Left ventricle myocardium inferior (tissue), 1 donor: ENCODE measurements around the gene PLEKHG3. TPM values are rescaled to one million over a fixed set of nuclear protein-coding genes. Genes with fewer than 3 reads are reported as not detected.

ENCODE experiments used
- DNase-seq: peaks from one replicate; pipeline ENCODE4 v3.0.0-alpha.2; 2020
- H3K27ac ChIP-seq: fragments of 200-600 bp; replicated peaks from 2 replicates; pipeline ENCODE4 v1.8.0; 2021
- H3K27me3 ChIP-seq: fragments of 200-600 bp; 2 replicates; pipeline ENCODE4 v1.8.0; 2021; ENCODE audit warnings: low read depth
- H3K36me3 ChIP-seq: fragments of 200-600 bp; 2 replicates; pipeline ENCODE4 v1.8.0; 2021
- H3K4me1 ChIP-seq: fragments of 200-600 bp; 2 replicates; pipeline ENCODE4 v1.8.0; 2021
- H3K4me3 ChIP-seq: fragments of 200-600 bp; 2 replicates; pipeline ENCODE4 v1.8.0; 2021; ENCODE audit warnings: mild to moderate bottlenecking, moderate library complexity
- H3K9me3 ChIP-seq: fragments of 200-600 bp; replicated peaks from 2 replicates; pipeline ENCODE4 v1.8.0; 2021
- intact Hi-C: fragments of 100-400 bp; cut with micrococcal nuclease; formaldehyde crosslinking; loops from one replicate; pipeline ENCODE4 v1.11.0; 2022
- total RNA-seq: library from RNA; stranded (reverse); fragmentation: NEBNext Ultra II Directional; extraction: Animal tissue kit (Norgen Biotek cat#: 25700); gene quantifications from one replicate; pipeline ENCODE4 v1.2.1, GENCODE V29; 2021
- TF ChIP-seq, protein P1 (sequence below): fragments of 200-600 bp; IDR thresholded peaks from 2 replicates; pipeline ENCODE4 v1.8.0; 2021; ENCODE audit warnings: antibody characterized with exemption, mild to moderate bottlenecking, borderline replicate concordance
- donor health status: DM: no; HTN: yes; CAD: no; lungs with severe emphysema.

Gene PLEKHG3
- total RNA-seq, 1 donor from 2014 or later, result 16.5 TPM

DNA sequence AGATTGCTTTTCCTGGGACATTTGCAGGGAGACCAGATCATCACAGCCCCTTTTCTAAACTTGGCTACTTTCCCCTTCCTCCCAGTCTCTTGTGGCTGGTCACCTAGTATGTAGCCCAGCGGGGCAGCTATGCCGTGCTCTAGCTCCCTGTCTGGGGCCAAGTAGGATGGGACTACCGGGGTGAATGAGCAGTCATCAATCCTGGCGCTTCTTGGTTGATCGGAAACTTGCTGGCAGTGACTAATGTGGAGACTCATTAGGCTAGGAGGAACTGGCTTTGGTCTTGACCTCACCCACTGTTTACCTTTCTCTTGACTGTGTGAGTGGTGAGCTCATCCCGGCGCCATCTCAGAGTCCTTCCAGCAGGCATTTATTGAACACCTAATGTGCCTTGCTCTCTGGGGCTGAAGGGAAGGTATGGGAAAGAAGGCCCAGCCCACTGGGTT lies 15.9 kb downstream of the PLEKHG3 start:
- no peak overlapping the region for H3K4me3 ChIP-seq
- H3K4me1 ChIP-seq, result peaks cover 96% of the 10 kb centered on the region
- TF ChIP-seq, protein P1, sequence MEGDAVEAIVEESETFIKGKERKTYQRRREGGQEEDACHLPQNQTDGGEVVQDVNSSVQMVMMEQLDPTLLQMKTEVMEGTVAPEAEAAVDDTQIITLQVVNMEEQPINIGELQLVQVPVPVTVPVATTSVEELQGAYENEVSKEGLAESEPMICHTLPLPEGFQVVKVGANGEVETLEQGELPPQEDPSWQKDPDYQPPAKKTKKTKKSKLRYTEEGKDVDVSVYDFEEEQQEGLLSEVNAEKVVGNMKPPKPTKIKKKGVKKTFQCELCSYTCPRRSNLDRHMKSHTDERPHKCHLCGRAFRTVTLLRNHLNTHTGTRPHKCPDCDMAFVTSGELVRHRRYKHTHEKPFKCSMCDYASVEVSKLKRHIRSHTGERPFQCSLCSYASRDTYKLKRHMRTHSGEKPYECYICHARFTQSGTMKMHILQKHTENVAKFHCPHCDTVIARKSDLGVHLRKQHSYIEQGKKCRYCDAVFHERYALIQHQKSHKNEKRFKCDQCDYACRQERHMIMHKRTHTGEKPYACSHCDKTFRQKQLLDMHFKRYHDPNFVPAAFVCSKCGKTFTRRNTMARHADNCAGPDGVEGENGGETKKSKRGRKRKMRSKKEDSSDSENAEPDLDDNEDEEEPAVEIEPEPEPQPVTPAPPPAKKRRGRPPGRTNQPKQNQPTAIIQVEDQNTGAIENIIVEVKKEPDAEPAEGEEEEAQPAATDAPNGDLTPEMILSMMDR, result no peak
- no peaks in the 10 kb centered on the region for H3K9me3 ChIP-seq
- H3K36me3 ChIP-seq, result no peaks in the 10 kb centered on the region
- H3K27me3 ChIP-seq, result no peaks in the 10 kb centered on the region
- intact Hi-C loops, result no loop called here
- DNase-seq, result no peak
- peak overlapping the region; percentile 57 for H3K27ac ChIP-seq

DNA sequence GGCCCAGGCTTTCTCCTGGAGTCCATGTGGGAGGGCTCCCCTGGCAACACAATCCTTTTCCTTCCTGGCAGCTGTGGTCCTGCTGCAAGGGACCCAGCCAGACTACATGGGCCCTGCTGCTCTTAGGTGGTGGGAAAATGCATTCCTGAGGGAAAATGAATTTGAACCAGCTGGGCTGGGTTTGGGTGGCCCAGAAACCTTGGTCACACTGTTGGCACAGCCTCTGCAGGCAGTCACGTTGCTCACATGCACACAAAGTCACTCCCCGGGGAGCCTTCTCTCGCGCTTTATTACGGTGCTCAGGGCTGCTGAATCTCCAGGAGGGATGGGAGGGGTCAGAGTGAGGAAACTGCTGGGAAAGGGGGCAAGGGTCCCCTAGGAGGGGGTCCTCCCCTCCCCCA lies 17.2 kb downstream of the PLEKHG3 start:
- Histone ChIP-seq H3K9me3 (no peaks in the 10 kb centered on the region), H3K4me1 (peaks cover 99% of the 10 kb centered on the region), H3K36me3 (no peaks in the 10 kb centered on the region), H3K27ac (peak overlapping the region; percentile 80), H3K27me3 (no peaks in the 10 kb centered on the region), H3K4me3 (peak overlapping the region; percentile 17)
- no peak for DNase-seq
- intact Hi-C loops, result no loop called here
- TF ChIP-seq, protein P1, result no peak

DNA sequence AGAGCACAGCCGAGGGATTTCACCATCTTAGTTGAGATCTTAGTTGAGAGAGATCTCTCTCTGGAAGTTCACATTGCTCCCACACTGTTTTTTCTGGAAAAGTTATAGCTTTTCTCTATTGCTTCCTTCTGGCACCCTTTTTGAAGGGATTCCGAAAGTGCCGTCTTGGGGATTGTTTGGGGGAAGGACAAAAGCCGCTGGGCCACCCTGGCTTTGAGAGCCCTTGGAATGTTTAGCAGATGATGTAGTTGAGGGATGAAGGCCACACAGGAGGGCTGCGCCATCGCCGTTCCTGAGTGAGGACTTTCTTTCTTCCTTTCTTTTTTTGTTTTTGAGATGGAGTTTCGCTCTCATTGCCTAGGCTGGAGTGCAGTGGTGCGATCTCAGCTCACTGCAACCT lies 17.7 kb downstream of the PLEKHG3 start:
- Histone ChIP-seq H3K4me3 (peak overlapping the region; percentile 17), H3K36me3 (no peaks in the 10 kb centered on the region), H3K27ac (peak overlapping the region; percentile 80), H3K4me1 (peaks cover 99% of the 10 kb centered on the region), H3K9me3 (no peaks in the 10 kb centered on the region), H3K27me3 (no peaks in the 10 kb centered on the region)
- no peak for DNase-seq
- TF ChIP-seq, protein P1, result no peak
- intact Hi-C loops, result no loop called here

DNA sequence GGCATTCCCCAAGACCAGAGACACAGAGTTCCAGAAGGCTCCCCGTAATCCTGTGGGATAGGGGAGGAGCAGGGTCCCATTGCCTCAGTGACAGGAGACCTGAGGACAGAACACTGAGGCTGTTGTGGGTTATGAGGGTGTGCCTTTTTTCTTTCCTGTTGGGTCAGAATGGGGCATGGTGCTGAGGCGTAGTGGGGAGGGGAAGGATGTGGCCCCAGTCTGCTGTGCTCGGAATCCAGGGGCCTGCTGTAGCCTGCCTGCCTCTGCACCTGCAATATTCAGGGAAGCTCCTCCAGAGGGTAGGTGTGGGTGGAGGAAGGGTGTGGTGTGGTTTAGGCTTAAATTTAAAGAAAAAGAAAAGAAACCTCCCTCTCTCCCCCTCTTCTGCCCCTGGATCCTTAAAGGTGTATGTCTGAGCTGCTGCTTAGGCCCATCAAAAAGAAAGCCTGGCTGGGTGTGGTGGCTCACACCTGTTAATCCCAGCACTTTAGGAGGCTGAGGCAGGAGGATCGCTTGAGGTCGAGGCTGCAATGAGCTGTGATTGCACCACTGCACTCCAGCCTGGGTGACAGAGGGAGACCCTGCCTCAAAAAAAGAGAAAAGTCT lies 18.7 kb downstream of the PLEKHG3 start:
- Histone ChIP-seq H3K27me3 (no peaks in the 10 kb centered on the region), H3K4me1 (peaks cover 93% of the 10 kb centered on the region), H3K27ac (peak overlapping the region; percentile 80), H3K36me3 (peaks cover 5% of the 10 kb centered on the region), H3K4me3 (no peak overlapping the region), H3K9me3 (no peaks in the 10 kb centered on the region)
- TF ChIP-seq, protein P1, result no peak
- intact Hi-C loops, result no loop called here
- no peak for DNase-seq

DNA sequence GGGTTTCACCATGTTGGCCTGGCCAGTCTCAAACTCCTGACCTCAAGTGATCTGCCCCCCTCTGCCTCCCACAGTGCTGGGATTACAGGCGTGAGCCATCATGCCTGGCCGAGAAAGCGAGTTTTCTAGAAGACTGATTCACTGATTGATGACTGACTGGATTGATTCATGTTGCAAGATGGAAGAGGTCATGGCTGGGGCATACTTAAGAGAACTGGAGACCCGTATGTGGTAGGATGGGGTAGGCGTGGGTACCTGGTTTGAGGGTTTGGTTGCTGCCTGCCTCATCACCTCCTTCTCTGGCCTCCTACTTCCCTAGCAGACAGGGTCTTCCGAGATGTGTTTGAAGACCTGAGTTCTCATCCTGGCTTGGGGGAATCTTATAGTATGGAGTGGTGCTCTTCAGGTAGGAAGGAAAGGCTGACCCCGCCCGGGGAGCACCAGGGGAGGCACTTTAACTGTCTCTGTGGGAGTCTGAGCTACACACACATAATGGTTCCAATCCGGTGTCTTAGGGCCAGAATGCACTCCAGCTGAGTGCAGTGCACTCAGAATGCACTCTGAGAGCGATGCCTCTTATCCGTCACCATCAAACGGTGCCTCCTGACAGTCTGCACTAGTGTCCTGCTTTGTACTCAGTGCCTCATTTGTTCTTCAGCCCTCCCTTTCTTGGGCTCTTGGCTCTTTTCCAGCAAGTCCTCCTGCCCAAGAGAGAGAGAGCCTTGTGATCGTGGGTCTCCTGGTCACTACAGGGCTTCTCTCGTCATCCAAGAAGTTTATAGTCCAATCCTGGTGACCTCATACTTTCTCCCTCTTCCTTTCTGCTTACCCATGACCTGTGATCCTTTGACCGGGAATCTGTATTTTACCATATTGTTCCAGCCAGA lies 19.7 kb downstream of the PLEKHG3 start:
- Histone ChIP-seq H3K4me1 (peaks cover 91% of the 10 kb centered on the region), H3K27ac (peak overlapping the region; percentile 61), H3K9me3 (no peaks in the 10 kb centered on the region), H3K4me3 (no peak overlapping the region), H3K36me3 (peaks cover 15% of the 10 kb centered on the region), H3K27me3 (no peaks in the 10 kb centered on the region)
- intact Hi-C loops, result no loop called here
- TF ChIP-seq, protein P1, result no peak
- peak; percentile 4 for DNase-seq
